SK-N-SH treated with all-trans-retinoic acid at 6 μM for 48 hours (cell line): Measurements from ENCODE around the gene RELL2.

ENCODE experiments used
- ATAC-seq: fragments of 200-7000 bp; cut with Tn5 transposase; 3 replicates; pipeline ENCODE4 v1.9.1; 2020; ENCODE audit warnings: mild to moderate bottlenecking, moderate library complexity
- ARNTL ChIP-seq: fragments of 450-650 bp; formaldehyde crosslinking; IDR thresholded peaks from 2 replicates; pipeline ENCODE4 v1.5.0; 2020; ENCODE audit warnings: low read depth, mild to moderate bottlenecking, moderate library complexity, borderline replicate concordance
- BACH2 ChIP-seq: fragments of 250-450 bp; sonication (Bioruptor Pico); IDR thresholded peaks from 2 replicates; pipeline ENCODE4 v1.9.0; 2021; ENCODE audit warnings: mild to moderate bottlenecking, borderline replicate concordance
- CSDC2 ChIP-seq: fragments of 250-450 bp; sonication (Bioruptor Pico); IDR thresholded peaks from 2 replicates; pipeline ENCODE4 v1.5.0; 2020; ENCODE audit warnings: mild to moderate bottlenecking, moderate library complexity
- CSRNP3 ChIP-seq: fragments of 250-450 bp; sonication (Bioruptor Pico); IDR thresholded peaks from 2 replicates; pipeline ENCODE4 v1.5.1; 2021; ENCODE audit warnings: mild to moderate bottlenecking, moderate library complexity
- ESRRG ChIP-seq: fragments of 250-450 bp; sonication (Bioruptor Pico); IDR thresholded peaks from 2 replicates; pipeline ENCODE4 v1.6.1; 2021; ENCODE audit warnings: mild to moderate bottlenecking
- GLIS3 ChIP-seq: fragments of 250-450 bp; sonication (Bioruptor Pico); IDR thresholded peaks from 2 replicates; pipeline ENCODE4 v1.5.0; 2020; ENCODE audit warnings: mild to moderate bottlenecking, moderate library complexity
- ISL1 ChIP-seq: fragments of 250-450 bp; sonication (Bioruptor Pico); IDR thresholded peaks from 2 replicates; pipeline ENCODE4 v2.1.2; 2022; ENCODE audit warnings: mild to moderate bottlenecking, moderate library complexity
- OSR1 ChIP-seq: fragments of 250-450 bp; sonication (Bioruptor Pico); IDR thresholded peaks from 2 replicates; pipeline ENCODE4 v1.8.0; 2022; ENCODE audit warnings: moderate library complexity, mild to moderate bottlenecking, inconsistent platforms
- PATZ1 ChIP-seq: fragments of 250-450 bp; sonication (Bioruptor Pico); IDR thresholded peaks from 2 replicates; pipeline ENCODE4 v1.8.0; 2020; ENCODE audit warnings: mild to moderate bottlenecking, moderate library complexity, borderline replicate concordance
- POU6F1 ChIP-seq: fragments of 250-450 bp; sonication (Bioruptor Pico); IDR thresholded peaks from 2 replicates; pipeline ENCODE4 v1.8.0; 2021; ENCODE audit warnings: low read depth, mild to moderate bottlenecking, moderate library complexity, borderline replicate concordance
- PPARA ChIP-seq: fragments of 250-450 bp; sonication (Bioruptor Pico); IDR thresholded peaks from 2 replicates; pipeline ENCODE4 v1.5.0; 2020; ENCODE audit warnings: mild to moderate bottlenecking, borderline replicate concordance
- SNAI2 ChIP-seq: fragments of 250-450 bp; sonication (Bioruptor Pico); IDR thresholded peaks from 2 replicates; pipeline ENCODE4 v1.5.0; 2020; ENCODE audit warnings: mild to moderate bottlenecking, moderate library complexity
- TCF4 ChIP-seq: fragments of 250-450 bp; sonication (Bioruptor Pico); IDR thresholded peaks from 2 replicates; pipeline ENCODE4 v1.8.0; 2021; ENCODE audit warnings: mild to moderate bottlenecking, moderate library complexity, borderline replicate concordance
- TOX ChIP-seq: fragments of 250-450 bp; sonication (Bioruptor Pico); IDR thresholded peaks from 2 replicates; pipeline ENCODE4 v1.8.0; 2021; ENCODE audit warnings: mild to moderate bottlenecking, moderate library complexity, borderline replicate concordance
- ZC3H10 ChIP-seq: fragments of 250-450 bp; sonication (Bioruptor Pico); IDR thresholded peaks from 2 replicates; pipeline ENCODE4 v1.5.1; 2021; ENCODE audit warnings: mild to moderate bottlenecking, moderate library complexity
- ZFP3 ChIP-seq: fragments of 250-450 bp; sonication (Bioruptor Pico); IDR thresholded peaks from 2 replicates; pipeline ENCODE4 v1.5.0; 2020; ENCODE audit warnings: mild to moderate bottlenecking, moderate library complexity
- ZFP30 ChIP-seq: fragments of 450-650 bp; formaldehyde crosslinking; IDR thresholded peaks from 2 replicates; pipeline ENCODE4 v1.5.0; 2022; ENCODE audit warnings: mild to moderate bottlenecking, moderate library complexity
- ZNF70 ChIP-seq: fragments of 450-650 bp; formaldehyde crosslinking; IDR thresholded peaks from 2 replicates; pipeline ENCODE4 v1.5.0; 2020; ENCODE audit warnings: mild to moderate bottlenecking, moderate library complexity
- ZNF8 ChIP-seq: fragments of 450-650 bp; formaldehyde crosslinking; IDR thresholded peaks from 2 replicates; pipeline ENCODE4 v1.5.0; 2020; ENCODE audit warnings: mild to moderate bottlenecking, moderate library complexity
- TF ChIP-seq, protein P1 (sequence below): fragments of 250-450 bp; sonication (Bioruptor Pico); IDR thresholded peaks from 2 replicates; pipeline ENCODE4 v1.5.1; 2020; ENCODE audit warnings: low read depth, mild to moderate bottlenecking, moderate library complexity
- TF ChIP-seq, protein P2 (sequence below): fragments of 250-450 bp; sonication (Bioruptor Pico); IDR thresholded peaks from 2 replicates; pipeline ENCODE4 v1.5.0; 2020; ENCODE audit warnings: mild to moderate bottlenecking, moderate library complexity

The RELL2 gene

GRCh38 chr5:141663506-141663905, 26.7 kb downstream of the RELL2 start:
- ATAC-seq: no peak
- no peak for TF ChIP-seq ZNF8
- no peak for TF ChIP-seq ZC3H10 (CRISPR knock-in tag)
- TF ChIP-seq ISL1 (CRISPR knock-in tag): no peak
- TF ChIP-seq ZNF70 (CRISPR knock-in tag): no peak
- TF ChIP-seq ZFP30 (CRISPR knock-in tag): no peak
- no peak for TF ChIP-seq CSRNP3 (CRISPR knock-in tag)
- no peak for TF ChIP-seq TOX (CRISPR knock-in tag)
- TF ChIP-seq, protein P1, sequence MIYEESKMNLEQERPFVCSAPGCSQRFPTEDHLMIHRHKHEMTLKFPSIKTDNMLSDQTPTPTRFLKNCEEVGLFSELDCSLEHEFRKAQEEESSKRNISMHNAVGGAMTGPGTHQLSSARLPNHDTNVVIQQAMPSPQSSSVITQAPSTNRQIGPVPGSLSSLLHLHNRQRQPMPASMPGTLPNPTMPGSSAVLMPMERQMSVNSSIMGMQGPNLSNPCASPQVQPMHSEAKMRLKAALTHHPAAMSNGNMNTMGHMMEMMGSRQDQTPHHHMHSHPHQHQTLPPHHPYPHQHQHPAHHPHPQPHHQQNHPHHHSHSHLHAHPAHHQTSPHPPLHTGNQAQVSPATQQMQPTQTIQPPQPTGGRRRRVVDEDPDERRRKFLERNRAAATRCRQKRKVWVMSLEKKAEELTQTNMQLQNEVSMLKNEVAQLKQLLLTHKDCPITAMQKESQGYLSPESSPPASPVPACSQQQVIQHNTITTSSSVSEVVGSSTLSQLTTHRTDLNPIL (CRISPR knock-in tag): no peak
- no peak for TF ChIP-seq PATZ1
- no peak for TF ChIP-seq ZFP3 (CRISPR knock-in tag)
- no peak for TF ChIP-seq SNAI2 (CRISPR knock-in tag)
- no peak for TF ChIP-seq GLIS3 (CRISPR knock-in tag)
- no peak for TF ChIP-seq PPARA (CRISPR knock-in tag)
- no peak for TF ChIP-seq BACH2 (CRISPR knock-in tag)
- TF ChIP-seq, protein P2, sequence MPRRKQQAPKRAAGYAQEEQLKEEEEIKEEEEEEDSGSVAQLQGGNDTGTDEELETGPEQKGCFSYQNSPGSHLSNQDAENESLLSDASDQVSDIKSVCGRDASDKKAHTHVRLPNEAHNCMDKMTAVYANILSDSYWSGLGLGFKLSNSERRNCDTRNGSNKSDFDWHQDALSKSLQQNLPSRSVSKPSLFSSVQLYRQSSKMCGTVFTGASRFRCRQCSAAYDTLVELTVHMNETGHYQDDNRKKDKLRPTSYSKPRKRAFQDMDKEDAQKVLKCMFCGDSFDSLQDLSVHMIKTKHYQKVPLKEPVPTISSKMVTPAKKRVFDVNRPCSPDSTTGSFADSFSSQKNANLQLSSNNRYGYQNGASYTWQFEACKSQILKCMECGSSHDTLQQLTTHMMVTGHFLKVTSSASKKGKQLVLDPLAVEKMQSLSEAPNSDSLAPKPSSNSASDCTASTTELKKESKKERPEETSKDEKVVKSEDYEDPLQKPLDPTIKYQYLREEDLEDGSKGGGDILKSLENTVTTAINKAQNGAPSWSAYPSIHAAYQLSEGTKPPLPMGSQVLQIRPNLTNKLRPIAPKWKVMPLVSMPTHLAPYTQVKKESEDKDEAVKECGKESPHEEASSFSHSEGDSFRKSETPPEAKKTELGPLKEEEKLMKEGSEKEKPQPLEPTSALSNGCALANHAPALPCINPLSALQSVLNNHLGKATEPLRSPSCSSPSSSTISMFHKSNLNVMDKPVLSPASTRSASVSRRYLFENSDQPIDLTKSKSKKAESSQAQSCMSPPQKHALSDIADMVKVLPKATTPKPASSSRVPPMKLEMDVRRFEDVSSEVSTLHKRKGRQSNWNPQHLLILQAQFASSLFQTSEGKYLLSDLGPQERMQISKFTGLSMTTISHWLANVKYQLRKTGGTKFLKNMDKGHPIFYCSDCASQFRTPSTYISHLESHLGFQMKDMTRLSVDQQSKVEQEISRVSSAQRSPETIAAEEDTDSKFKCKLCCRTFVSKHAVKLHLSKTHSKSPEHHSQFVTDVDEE (CRISPR knock-in tag): no peak
- TF ChIP-seq ESRRG (CRISPR knock-in tag): no peak

DNA sequence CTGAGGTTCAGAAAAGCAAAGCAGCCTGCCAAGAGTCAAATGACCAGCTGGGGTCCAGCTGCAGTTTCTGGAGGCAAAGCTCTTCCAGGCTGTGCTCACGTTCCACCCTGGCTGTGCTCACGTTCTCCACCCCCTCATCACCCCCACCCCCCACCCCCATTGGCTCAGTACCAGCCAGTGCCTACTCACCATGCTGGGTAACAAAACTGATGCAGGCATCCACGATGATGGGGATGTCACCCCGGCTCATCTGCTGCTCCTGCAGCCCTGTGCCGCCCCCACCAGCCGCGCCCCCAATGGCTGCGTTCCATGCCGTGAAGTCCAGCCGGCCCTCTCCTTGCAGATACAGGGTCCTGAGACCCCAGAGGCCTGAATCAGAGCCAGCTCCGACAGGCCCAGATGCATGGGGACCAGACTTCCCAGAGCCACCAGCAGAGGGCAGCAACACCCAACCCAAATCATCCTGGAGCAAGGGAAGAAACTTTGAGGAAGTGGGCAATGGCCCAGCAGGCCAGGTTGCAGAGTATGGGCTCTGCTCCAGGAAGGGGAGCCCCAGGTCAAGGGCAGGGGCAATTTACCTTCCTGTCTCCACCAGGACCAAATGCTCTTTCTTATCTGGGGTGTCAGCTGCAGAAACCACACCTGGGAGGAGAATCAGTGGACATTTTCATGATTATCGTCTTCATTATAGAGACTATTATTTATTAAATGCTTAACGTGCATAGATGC, 28.1 kb downstream of the RELL2 start:
- ATAC-seq: peak; percentile 96

More for the DNA sequence above, 28.1 kb downstream of the RELL2 start:
- TF ChIP-seq CSRNP3 (CRISPR knock-in tag) (no peak), ZFP3 (CRISPR knock-in tag) (no peak), POU6F1 (CRISPR knock-in tag) (no peak), BACH2 (CRISPR knock-in tag) (no peak), ZNF70 (CRISPR knock-in tag) (no peak), CSDC2 (CRISPR knock-in tag) (no peak), TCF4 (CRISPR knock-in tag) (no peak), OSR1 (CRISPR knock-in tag) (no peak), GLIS3 (CRISPR knock-in tag) (no peak), ZFP30 (CRISPR knock-in tag) (no peak), ESRRG (CRISPR knock-in tag) (no peak), ZC3H10 (CRISPR knock-in tag) (no peak), ARNTL (CRISPR knock-in tag) (no peak)
- TF ChIP-seq, protein P2 (CRISPR knock-in tag): no peak
- TF ChIP-seq, protein P1 (CRISPR knock-in tag): no peak
